ENCODE measurements around the gene LRRC46. TPM values are rescaled to one million over a fixed set of nuclear protein-coding genes. Genes with fewer than 3 reads are reported as not detected.
A peak's percentile ranks its signal among the peaks of the same experiment; 100 is the strongest.

Gene LRRC46
- total and polyA plus RNA-seq, 9 of the 15 experiments (the other 6 are each of a cell fraction or from before 2014, with no cell fraction given) = 0.39 to 1.4 (median 0.53) TPM; not detected in 1

GRCh38 chr17:47866941-47867340 lies 35.5 kb downstream of the LRRC46 start (continued):
- TF ChIP-seq, protein P1, sequence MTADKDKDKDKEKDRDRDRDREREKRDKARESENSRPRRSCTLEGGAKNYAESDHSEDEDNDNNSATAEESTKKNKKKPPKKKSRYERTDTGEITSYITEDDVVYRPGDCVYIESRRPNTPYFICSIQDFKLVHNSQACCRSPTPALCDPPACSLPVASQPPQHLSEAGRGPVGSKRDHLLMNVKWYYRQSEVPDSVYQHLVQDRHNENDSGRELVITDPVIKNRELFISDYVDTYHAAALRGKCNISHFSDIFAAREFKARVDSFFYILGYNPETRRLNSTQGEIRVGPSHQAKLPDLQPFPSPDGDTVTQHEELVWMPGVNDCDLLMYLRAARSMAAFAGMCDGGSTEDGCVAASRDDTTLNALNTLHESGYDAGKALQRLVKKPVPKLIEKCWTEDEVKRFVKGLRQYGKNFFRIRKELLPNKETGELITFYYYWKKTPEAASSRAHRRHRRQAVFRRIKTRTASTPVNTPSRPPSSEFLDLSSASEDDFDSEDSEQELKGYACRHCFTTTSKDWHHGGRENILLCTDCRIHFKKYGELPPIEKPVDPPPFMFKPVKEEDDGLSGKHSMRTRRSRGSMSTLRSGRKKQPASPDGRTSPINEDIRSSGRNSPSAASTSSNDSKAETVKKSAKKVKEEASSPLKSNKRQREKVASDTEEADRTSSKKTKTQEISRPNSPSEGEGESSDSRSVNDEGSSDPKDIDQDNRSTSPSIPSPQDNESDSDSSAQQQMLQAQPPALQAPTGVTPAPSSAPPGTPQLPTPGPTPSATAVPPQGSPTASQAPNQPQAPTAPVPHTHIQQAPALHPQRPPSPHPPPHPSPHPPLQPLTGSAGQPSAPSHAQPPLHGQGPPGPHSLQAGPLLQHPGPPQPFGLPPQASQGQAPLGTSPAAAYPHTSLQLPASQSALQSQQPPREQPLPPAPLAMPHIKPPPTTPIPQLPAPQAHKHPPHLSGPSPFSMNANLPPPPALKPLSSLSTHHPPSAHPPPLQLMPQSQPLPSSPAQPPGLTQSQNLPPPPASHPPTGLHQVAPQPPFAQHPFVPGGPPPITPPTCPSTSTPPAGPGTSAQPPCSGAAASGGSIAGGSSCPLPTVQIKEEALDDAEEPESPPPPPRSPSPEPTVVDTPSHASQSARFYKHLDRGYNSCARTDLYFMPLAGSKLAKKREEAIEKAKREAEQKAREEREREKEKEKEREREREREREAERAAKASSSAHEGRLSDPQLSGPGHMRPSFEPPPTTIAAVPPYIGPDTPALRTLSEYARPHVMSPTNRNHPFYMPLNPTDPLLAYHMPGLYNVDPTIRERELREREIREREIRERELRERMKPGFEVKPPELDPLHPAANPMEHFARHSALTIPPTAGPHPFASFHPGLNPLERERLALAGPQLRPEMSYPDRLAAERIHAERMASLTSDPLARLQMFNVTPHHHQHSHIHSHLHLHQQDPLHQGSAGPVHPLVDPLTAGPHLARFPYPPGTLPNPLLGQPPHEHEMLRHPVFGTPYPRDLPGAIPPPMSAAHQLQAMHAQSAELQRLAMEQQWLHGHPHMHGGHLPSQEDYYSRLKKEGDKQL (CRISPR knock-in tag; IDR thresholded peaks at IDR 0.05; ENCODE audit: borderline replicate concordance) = no peak
- TF ChIP-seq GABPA (tag; conservative IDR thresholded peaks at IDR 0.05; ENCODE audit: low read depth) (peak; percentile 43; the same call in 1 of the 2 replicates), ZNF133 (CRISPR knock-in tag; IDR thresholded peaks at IDR 0.05) (no peak), ZNF124 (CRISPR knock-in tag; IDR thresholded peaks at IDR 0.05) (no peak), KDM1A (IDR thresholded peaks at IDR 0.05) (peak; percentile 92 to 96), MAZ (CRISPR knock-in tag; conservative IDR thresholded peaks at IDR 0.05 in 1 of 2, IDR thresholded peaks at IDR 0.05 in 1 of 2) (peak; percentile 93 to 96), ETS2 (tag; IDR thresholded peaks at IDR 0.05; ENCODE audit: borderline replicate concordance, poor library complexity, severe bottlenecking) (no peak), NR2C2 (CRISPR knock-in tag; IDR thresholded peaks at IDR 0.05) (no peak), NR2C2 (tag; IDR thresholded peaks at IDR 0.05) (peak; percentile 82), NONO (IDR thresholded peaks at IDR 0.05; ENCODE audit: low read depth in 2 of 2, low read length in 1 of 2) (peak in 1 of 2 experiments; percentile 96; a peak in 2 of 4 replicates), PHB2 (IDR thresholded peaks at IDR 0.05; ENCODE audit: low read depth) (peak; percentile 97), PCBP2 (IDR thresholded peaks at IDR 0.05; ENCODE audit: low read depth, low read length, poor library complexity, severe bottlenecking) (no peak), BRD9 (IDR thresholded peaks at IDR 0.05; ENCODE audit: low read depth, partially characterized antibody) (peak; percentile 70), MEF2A (IDR thresholded peaks at IDR 0.05; ENCODE audit: control insufficient read depth, low read depth, low read length) (no peak), POLR3G (IDR thresholded peaks at IDR 0.05; ENCODE audit: extremely low read depth, insufficient read length, insufficient replicate concordance) (no peak), BRD4 (IDR thresholded peaks at IDR 0.05) (no peak), HES1 (IDR thresholded peaks at IDR 0.05; ENCODE audit: low read depth) (peak; percentile 86), E2F3 (CRISPR knock-in tag; IDR thresholded peaks at IDR 0.05) (no peak), ZKSCAN8 (CRISPR knock-in tag; IDR thresholded peaks at IDR 0.05) (peak; percentile 94; the same call in 1 of the 2 replicates)
- TF ChIP-seq, protein P2, sequence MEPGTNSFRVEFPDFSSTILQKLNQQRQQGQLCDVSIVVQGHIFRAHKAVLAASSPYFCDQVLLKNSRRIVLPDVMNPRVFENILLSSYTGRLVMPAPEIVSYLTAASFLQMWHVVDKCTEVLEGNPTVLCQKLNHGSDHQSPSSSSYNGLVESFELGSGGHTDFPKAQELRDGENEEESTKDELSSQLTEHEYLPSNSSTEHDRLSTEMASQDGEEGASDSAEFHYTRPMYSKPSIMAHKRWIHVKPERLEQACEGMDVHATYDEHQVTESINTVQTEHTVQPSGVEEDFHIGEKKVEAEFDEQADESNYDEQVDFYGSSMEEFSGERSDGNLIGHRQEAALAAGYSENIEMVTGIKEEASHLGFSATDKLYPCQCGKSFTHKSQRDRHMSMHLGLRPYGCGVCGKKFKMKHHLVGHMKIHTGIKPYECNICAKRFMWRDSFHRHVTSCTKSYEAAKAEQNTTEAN (CRISPR knock-in tag; IDR thresholded peaks at IDR 0.05) = no peak
- TF ChIP-seq, protein P3, sequence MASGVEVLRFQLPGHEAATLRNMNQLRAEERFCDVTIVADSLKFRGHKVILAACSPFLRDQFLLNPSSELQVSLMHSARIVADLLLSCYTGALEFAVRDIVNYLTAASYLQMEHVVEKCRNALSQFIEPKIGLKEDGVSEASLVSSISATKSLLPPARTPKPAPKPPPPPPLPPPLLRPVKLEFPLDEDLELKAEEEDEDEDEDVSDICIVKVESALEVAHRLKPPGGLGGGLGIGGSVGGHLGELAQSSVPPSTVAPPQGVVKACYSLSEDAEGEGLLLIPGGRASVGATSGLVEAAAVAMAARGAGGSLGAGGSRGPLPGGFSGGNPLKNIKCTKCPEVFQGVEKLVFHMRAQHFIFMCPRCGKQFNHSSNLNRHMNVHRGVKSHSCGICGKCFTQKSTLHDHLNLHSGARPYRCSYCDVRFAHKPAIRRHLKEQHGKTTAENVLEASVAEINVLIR (CRISPR knock-in tag; IDR thresholded peaks at IDR 0.05) = peak; percentile 98
